Loucy (cell line): ENCODE data around the gene AGTR1.

Experiments
- H2AFZ ChIP-seq: fragments of 200-600 bp; sonication (generic); 2 replicates; pipeline ENCODE4 v1.6.0; 2016; ENCODE audit warnings: antibody characterized with exemption, mild to moderate bottlenecking, low read length, moderate library complexity
- H3F3A ChIP-seq: fragments of 200-600 bp; 2 replicates; pipeline ENCODE4 v1.6.0; 2016; ENCODE audit warnings: antibody characterized with exemption, low read depth, mild to moderate bottlenecking
- H3K27me3 ChIP-seq: fragments of 200-600 bp; sonication (generic); 2 replicates; pipeline ENCODE4 v1.6.1; 2014; ENCODE audit warnings: low read length, mild to moderate bottlenecking; ENCODE audit not compliant: insufficient read depth, poor library complexity, severe bottlenecking
- H3K36me3 ChIP-seq: fragments of 200-600 bp; sonication (generic); 2 replicates; pipeline ENCODE4 v1.6.1; 2016; ENCODE audit warnings: low read length; ENCODE audit not compliant: insufficient read depth
- H3K4me1 ChIP-seq: fragments of 200-600 bp; sonication (generic); 2 replicates; pipeline ENCODE4 v1.5.1; 2014; ENCODE audit warnings: low read length, mild to moderate bottlenecking; ENCODE audit not compliant: insufficient read depth, poor library complexity, severe bottlenecking
- H3K4me2 ChIP-seq: fragments of 200-600 bp; sonication (generic); 2 replicates; pipeline ENCODE4 v1.6.0; 2014; ENCODE audit warnings: antibody characterized with exemption, low read length, low read depth, mild to moderate bottlenecking; ENCODE audit not compliant: poor library complexity, severe bottlenecking
- H3K4me3 ChIP-seq: fragments of 200-600 bp; sonication (generic); 2 replicates; pipeline ENCODE4 v1.5.1; 2014; ENCODE audit warnings: low read length, mild to moderate bottlenecking, mixed read lengths; ENCODE audit not compliant: poor library complexity, severe bottlenecking
- H3K79me2 ChIP-seq: fragments of 200-600 bp; sonication (generic); 2 replicates; pipeline ENCODE4 v1.6.1; 2014; ENCODE audit warnings: low read length; ENCODE audit not compliant: insufficient read depth
- H3K9ac ChIP-seq: fragments of 200-600 bp; sonication (generic); 2 replicates; pipeline ENCODE4 v1.6.0; 2014; ENCODE audit warnings: mild to moderate bottlenecking, low read depth, low read length, moderate library complexity; ENCODE audit not compliant: poor library complexity, severe bottlenecking
- H3K9me2 ChIP-seq: fragments of 200-600 bp; sonication (generic); replicated peaks from 2 replicates; pipeline ENCODE4 v1.6.1; 2016; ENCODE audit warnings: low read depth, low read length, mixed read lengths
- H3K9me3 ChIP-seq: fragments of 200-600 bp; sonication (generic); 2 replicates; pipeline ENCODE4 v1.6.1; 2014; ENCODE audit warnings: mild to moderate bottlenecking, antibody characterized with exemption, low read length, low read depth; ENCODE audit not compliant: insufficient read depth
- H4K20me1 ChIP-seq: fragments of 200-600 bp; sonication (generic); 2 replicates; pipeline ENCODE4 v1.6.0; 2014; ENCODE audit warnings: antibody characterized with exemption, low read length, mild to moderate bottlenecking; ENCODE audit not compliant: insufficient read depth, poor library complexity, severe bottlenecking
- CTCF ChIP-seq: fragments of 200-600 bp; sonication (generic); conservative IDR thresholded peaks from 2 replicates; pipeline ENCODE4 v1.5.1; 2014; ENCODE audit warnings: mild to moderate bottlenecking, antibody characterized with exemption, low read length
- EZH2phosphoT487 ChIP-seq: fragments of 200-600 bp; IDR thresholded peaks from 2 replicates; pipeline ENCODE4 v1.6.1; 2018; ENCODE audit warnings: antibody characterized with exemption, mild to moderate bottlenecking, moderate library complexity, borderline replicate concordance

The AGTR1 gene

DNA sequence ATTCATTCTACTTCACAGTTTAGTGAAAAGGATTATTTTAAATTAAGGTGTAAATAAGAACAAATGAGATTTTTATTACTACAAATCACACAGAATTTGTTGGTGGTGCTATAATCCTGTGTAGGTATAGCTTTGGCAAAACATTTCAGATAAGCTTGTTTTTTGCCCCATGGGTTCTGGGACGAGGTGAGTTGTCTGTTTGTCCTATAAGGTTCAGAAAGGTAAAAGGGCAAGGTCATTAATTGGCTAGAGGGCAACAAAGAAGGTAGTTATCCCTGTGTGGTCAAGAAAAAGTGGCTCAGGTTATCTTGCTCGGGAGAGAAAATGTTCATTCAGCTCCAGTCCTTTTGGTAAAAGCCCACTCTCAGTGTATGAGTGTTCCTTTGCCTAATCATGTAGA lies 23.2 kb downstream of the AGTR1 start:
- Histone ChIP-seq H3K9ac (no peak overlapping the region), H3K4me2 (no peak overlapping the region), H3F3A (no peaks in the 10 kb centered on the region), H3K9me3 (no peaks in the 10 kb centered on the region), H3K4me1 (peaks cover 17% of the 10 kb centered on the region), H3K27me3 (no peaks in the 10 kb centered on the region), H3K4me3 (no peak overlapping the region), H3K36me3 (no peaks in the 10 kb centered on the region), H2AFZ (no peak overlapping the region), H3K9me2 (no peaks in the 10 kb centered on the region), H4K20me1 (no peaks in the 10 kb centered on the region), H3K79me2 (no peaks in the 10 kb centered on the region)
- no peak for TF ChIP-seq CTCF
- TF ChIP-seq EZH2phosphoT487: no peak

DNA sequence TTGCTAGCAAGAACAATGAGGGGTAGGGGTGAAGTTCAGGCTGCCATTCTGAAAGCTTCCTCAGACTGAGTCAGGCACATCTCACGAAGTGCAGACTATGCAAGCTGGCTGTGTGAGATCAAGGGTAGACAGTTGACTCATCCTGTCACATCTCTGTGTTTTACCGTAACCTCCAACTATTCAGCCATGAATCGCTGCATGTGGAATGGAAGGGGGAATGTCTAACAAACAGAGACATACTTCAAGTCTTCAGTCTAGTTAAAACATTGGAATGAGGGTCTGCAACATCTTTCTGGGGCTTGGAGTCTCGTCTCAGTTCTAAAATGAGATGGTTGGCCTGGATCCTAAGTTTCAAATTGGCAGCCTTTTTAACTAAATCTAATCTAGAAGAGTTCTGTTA lies 25.9 kb downstream of the AGTR1 start:
- Histone ChIP-seq H2AFZ (peak overlapping the region; percentile 2; the same call in 1 of the 2 replicates), H3K9ac (no peak overlapping the region), H3K9me2 (no peaks in the 10 kb centered on the region), H3K9me3 (no peaks in the 10 kb centered on the region), H3K4me2 (no peak overlapping the region), H3K27me3 (no peaks in the 10 kb centered on the region), H3K36me3 (no peaks in the 10 kb centered on the region), H3K4me1 (peaks cover 7% of the 10 kb centered on the region), H3K4me3 (no peak overlapping the region), H3F3A (no peaks in the 10 kb centered on the region), H4K20me1 (no peaks in the 10 kb centered on the region), H3K79me2 (no peaks in the 10 kb centered on the region)
- TF ChIP-seq CTCF (no peak), EZH2phosphoT487 (no peak)

- Histone ChIP-seq H3K4me1 (no peaks in the 10 kb centered on the region), H3F3A (no peaks in the 10 kb centered on the region), H3K27me3 (no peaks in the 10 kb centered on the region), H3K9ac (no peak overlapping the region), H3K9me2 (no peaks in the 10 kb centered on the region), H3K9me3 (no peaks in the 10 kb centered on the region), H4K20me1 (no peaks in the 10 kb centered on the region), H2AFZ (peak overlapping the region; percentile 57), H3K4me3 (no peak overlapping the region), H3K79me2 (no peaks in the 10 kb centered on the region), H3K4me2 (no peak overlapping the region), H3K36me3 (no peaks in the 10 kb centered on the region)
- TF ChIP-seq EZH2phosphoT487 (no peak), CTCF (peak; percentile 89)
Observed at GRCh38 chr3:148727231-148727630, 29.5 kb downstream of the AGTR1 start.
